Stimulated activated CD4-positive, alpha-beta T cell treated with anti-CD3 and anti-CD28 coated beads, Interleukin-4, amount 100 ng/mL, for 24 hours (primary cell): ENCODE measurements around the gene ART1.
"Not testable (repeated sequence)": the region's sequence is repeated elsewhere in the genome, so short reads cannot be mapped to it uniquely, and the experiment has no call there.

Source experiments
- DNase-seq: peaks from one replicate; pipeline ENCODE4 v3.0.0-alpha.2; 2020

ART1 gene

DNA sequence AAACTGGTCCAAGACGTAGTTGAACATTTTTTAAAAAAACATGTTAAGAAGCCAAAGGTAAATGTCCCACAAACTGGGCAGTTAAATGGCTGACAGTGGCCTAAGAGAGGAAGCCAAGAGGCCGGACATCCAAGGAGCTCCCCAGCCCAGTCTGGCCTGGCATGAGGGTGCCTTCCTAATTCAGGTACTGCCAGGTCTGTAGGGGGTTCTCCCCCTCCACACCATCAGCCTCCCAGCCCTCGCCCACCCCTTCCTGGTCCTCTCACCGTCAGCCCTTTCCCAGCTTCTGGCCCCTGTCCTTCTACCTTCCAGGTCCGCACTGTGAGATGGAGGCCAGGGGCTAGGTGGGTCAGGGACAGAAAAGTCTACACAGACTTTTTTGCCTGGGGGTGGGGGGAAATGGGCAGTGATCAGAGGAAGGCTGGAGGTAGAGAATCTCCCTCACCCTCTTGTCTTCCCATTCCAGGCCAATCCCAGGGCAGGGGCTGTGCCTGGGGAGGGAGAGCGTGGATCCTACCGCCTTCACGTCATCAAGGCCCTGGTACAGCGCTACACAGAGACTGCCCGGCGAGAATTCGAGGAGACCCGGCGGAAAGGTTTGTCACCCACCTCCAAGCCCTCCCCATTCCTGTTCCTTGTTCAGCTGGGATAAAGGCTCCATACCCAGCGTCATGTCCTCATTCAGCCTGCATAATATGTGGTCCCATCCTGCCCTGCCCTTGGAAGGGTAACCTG is 9.1 kb upstream of the ART1 start:
- DNase-seq: no peak

DNA sequence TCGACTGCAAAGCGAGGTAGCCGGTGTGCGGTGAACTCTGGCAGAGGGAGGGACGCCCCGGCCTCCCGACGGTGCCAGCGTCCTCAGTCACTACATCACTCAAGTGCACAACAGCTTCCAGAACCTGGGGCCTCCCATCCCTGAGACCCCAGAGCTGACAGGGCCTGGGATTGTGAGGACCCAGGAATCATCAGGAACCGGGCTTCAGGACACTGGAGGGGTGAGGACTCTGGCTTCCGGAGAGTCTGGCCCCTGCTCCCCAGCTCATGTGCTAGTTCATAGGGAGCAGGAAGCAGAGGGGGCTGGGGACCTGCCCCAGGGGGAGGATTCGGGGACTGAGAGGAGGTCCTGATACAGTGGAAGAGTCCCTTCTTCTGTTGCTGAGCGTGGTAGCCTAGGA is 7.7 kb upstream of the ART1 start:
- no peak for DNase-seq

DNA sequence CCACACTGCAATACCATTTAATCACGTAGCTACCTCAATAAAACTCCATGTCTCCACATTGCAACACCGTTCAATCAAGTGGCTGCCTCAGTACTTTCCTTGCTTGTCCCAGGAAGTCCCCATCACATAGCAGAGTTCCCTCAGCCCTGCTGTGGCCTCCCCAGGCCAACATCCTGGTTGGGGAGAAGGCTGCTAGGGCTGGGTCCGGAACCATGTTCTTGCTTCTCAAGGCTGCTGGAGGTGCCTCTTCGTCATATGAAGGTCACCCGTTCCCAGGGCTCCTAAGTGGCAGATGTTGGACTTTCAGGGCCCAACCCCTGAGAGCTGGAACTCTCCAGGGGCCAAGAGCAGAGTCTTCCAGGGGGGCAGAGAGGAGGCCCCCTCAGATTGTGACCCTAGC is 6.4 kb upstream of the ART1 start:
- no peak for DNase-seq

DNA sequence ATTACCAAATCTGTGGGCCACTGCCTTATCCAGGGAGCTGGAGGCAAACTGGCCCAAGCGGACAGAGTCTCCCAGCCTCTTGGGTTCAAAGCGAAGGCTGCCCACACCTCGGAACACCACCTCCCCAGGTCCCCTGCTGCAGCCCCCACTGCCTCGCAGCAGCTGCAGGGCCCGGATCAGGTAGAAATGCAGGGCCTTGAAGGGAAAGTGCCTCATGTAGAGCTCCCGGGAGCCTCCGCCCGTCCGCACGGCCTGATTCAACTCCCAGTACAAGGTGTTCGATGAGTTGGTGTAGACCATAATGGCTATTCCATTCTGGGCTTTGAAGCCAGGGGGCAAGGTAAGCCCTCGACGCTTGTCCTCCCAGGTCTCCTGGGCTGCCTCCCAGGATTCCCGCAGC is 5.1 kb upstream of the ART1 start:
- no peak for DNase-seq

DNA sequence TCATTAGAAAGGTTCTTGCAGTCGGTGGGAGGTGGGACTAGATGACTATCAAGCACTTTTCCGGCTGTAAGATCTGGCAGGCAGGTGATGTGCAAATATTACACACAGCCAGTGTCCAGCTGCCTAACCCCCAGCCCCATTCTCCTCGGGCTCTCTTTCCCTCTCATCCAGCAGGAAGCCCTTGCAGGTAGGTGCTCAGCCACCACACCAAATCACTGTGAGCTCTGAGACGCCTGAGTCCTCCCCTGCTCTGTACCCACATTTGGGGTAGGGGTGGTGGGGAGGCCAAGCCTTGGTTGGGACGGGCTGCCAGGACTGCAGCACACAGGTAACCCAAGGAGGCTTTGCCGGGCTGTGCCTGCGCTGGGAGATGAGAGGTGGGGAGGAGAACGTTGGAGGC is 3.7 kb upstream of the ART1 start:
- DNase-seq: no peak

DNA sequence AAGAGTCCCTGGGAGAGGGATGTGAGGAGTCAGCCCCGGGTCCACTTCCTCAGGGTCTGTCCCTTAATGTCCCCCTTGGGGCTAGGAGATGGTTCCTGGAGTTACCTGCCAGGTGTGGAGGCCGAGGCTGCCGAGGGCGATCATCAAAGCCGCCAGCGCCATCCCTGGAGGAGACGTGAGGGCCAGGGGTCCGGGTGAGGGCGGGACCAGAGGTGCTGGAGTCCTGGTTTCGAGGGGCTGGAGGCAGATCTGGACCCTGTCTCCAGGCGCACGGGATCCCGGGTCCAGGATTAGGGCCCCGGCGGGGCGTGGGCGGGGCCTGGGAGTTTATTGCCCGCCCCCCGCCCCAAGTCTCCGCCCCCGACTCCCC is 3.2 kb upstream of the ART1 start, which contains the start of gene ART5:
Gene ART5, minus strand, starts transcription at position 292 of the 370 bp plus-strand sequence. Its CDS starts 130 bp downstream, at position 162.
- no peak for DNase-seq

- peak; percentile 75 for DNase-seq
Measured at GRCh38 chr11:3642071-3642951, 2.6 kb upstream of the ART1 start.

GRCh38 chr11:3643102-3643546 is 1.8 kb upstream of the ART1 start:
- not testable (repeated sequence) for DNase-seq

DNA sequence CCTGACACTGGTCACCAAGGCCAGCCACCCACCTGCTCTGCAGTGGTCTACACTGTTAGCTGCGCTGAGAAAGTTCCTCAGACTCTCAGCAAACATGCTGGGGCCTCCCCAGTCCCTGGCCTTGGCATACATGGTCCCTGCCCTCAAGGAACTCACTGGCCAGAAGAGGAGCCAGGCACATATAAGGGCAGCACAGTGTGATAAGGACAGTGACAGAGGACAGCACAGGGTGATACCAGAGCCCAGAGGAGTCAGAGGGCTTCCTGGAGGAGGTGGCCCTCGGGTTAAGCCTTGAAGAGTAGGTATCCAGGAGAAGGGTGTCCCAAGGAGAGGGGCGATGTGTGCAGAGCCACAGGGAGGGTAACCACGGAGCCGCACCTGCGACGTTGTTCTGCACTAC is 624 bp downstream of the ART1 start:
- DNase-seq: no peak

DNA sequence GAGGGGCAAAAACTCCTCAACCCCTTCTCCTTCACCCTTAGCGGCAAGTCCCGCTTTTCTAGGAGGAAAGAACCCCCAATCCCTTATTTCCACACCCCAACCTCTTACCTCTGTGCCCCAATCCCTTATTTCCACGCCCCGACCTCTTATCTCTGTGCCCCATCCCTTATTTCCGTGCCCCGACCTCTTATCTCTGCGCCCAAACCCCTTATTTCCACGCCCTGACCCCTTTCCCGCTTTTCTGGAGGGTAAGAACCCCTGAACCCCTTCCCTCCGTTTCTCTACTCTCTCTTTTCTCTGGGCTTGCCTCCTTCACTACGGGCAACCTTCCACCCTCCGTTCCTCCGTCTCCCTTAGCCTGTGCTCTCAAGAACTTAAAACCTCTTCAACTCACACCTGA is 3.9 kb downstream of the ART1 start:
- DNase-seq: not testable (repeated sequence)

DNA sequence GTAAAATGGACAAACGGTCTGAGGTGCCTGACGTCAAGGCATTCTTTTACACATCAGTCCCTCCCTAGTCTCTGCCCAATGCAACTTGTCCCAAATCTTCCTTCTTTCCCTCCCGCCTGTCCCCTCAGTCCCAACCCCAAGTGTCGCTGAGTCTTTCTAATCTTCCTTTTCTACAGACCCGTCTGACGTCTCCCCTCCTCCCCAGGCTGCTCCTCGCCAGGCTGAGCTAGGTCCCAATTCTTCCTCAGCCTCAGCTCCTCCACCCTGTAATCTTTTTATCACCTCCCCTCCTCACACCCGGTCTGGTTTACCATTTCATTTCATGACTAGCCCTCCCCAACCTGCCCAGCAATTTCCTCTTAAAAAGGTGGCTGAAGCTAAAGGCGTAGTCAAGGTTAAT is 4.4 kb downstream of the ART1 start:
- DNase-seq: not testable (repeated sequence)

- not testable (repeated sequence) for DNase-seq
Measured at GRCh38 chr11:3652514-3652913, 7.6 kb downstream of the ART1 start.

DNA sequence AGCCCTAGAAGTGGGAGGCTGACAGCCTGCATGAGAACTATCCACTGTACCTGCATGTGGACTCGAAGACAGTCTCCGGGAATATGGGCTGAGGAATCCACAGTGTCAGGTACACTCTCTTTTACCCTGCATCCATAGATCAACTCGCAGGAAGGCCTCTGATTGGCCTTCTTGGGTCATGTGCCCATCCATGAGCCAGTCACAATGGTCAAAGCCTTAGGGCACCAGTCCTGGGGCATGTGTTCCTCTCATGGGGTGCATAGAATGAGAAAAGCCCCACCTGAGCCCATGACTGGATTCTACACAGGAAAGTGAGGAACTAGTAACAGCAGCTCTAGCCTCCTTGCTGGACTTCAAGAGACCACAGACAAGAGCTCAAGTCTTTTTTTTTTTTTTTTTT is 10.6 kb downstream of the ART1 start:
- DNase-seq: no peak

- DNase-seq: not testable (repeated sequence)
Measured at GRCh38 chr11:3657331-3657730, 12.4 kb downstream of the ART1 start.

- DNase-seq: no peak
Measured at GRCh38 chr11:3658252-3658651, 13.3 kb downstream of the ART1 start.

GRCh38 chr11:3659595-3660515 is 14.9 kb downstream of the ART1 start:
- DNase-seq: no peak

GRCh38 chr11:3660960-3661359 is 16.0 kb downstream of the ART1 start:
- DNase-seq: no peak

DNA sequence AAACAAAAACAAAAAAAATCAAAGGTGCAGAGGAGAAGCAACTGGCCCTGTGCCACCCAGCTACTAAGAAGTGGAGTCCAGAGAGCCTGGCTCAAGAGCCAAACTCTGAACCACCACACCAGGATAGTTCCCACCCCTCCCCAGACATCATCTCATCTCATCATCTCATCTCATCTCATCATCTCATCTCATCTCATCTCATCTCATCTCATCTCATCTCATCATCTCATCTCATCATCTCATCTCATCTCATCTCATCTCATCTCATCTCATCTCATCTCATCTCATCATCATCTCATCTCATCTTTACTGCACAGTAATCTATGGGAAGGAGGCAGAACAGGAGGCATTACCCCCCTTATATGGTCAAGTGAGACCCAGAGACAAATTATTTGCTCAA is 17.9 kb downstream of the ART1 start:
- DNase-seq: no peak

DNA sequence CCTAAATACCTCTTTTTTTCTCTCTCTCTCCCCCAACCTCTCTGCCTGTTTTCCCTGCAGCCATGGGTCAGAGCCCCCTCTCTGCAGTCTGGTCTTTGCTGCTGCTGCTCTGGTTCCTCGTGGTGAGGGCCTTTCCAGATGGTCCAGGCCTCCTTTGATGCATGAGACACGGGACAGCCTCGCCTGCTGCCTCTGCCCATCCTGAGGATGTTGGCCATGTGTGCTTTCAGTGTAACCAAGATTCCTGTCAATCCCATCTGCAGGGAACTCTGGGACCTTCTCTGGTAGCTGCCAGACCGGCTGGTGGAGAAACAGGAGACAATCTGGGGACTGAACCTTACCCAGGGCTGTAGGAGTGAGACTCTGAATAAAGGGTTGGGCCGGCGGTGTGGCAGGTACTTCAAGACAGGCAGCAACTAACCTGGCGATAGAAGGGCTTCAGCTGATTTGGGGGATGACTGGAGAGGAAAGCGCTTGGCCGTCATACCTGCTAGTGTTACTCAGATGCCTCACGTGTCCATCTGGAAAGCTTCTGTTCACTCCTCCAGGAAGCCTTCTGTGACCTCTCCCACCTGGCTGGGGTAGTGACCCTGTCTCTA is 19.2 kb downstream of the ART1 start:
- no peak for DNase-seq

- no peak for DNase-seq
Measured at GRCh38 chr11:3665336-3666022, 20.6 kb downstream of the ART1 start.

DNA sequence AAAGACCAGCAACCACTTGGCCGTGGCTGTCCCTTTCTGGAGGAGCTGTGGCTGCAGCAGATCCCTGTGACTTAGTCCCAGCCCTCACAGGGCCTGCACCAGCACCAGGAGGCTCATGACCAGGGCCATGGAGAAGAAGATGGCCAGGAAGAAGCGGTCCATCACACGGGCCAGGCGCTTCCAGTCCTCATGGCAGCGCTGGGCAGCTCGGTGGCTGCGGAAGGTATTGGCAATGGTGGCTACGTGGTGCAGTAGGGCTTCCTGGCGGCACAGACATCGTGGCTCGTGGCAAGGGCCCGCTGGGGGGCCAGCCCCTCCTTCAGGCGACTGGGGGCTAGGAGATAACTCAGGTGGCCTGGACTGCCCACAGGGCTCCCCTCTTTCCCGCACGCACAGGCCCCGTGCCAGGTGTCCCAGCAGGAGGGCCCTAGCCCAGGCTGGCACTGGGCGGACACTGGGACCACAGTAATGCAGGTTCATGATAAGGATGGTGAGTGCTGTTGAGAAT is 21.1 kb downstream of the ART1 start:
- DNase-seq: no peak
